Suprapubic skin (tissue), 4 donors: ENCODE results near the gene KIF25. TPM values are rescaled to one million over a fixed set of nuclear protein-coding genes. Genes with fewer than 3 reads are reported as not detected.

ENCODE experiments used
- DNase-seq, 2 donors: peaks; one replicate each; pipeline ENCODE4 v3.0.0-alpha.2; 2019; ENCODE audit warnings: low spot score in 2 of 2
- H3K27ac ChIP-seq: fragments of 200-600 bp; sonication (generic); one replicate; pipeline ENCODE4 v1.5.1; 2019
- H3K27me3 ChIP-seq: fragments of 200-600 bp; sonication (generic); one replicate; pipeline ENCODE4 v1.5.1; 2019
- H3K36me3 ChIP-seq: fragments of 200-600 bp; sonication (generic); one replicate; pipeline ENCODE4 v1.5.1; 2019
- H3K4me1 ChIP-seq: fragments of 200-600 bp; sonication (generic); one replicate; pipeline ENCODE4 v1.5.1; 2019
- H3K4me3 ChIP-seq: fragments of 200-600 bp; sonication (generic); one replicate; pipeline ENCODE4 v1.5.1; 2019; ENCODE audit warnings: mild to moderate bottlenecking
- H3K9me3 ChIP-seq: fragments of 200-600 bp; sonication (generic); one replicate; pipeline ENCODE4 v1.5.1; 2019
- CTCF ChIP-seq, 2 donors: fragments of 200-600 bp in 1 of 2; fragments of 450-650 bp in 1 of 2; sonication (generic) in 1 of 2; IDR thresholded peaks; one replicate each; pipeline ENCODE4 v1.5.1; 2016 to 2019; ENCODE audit warnings: antibody characterized with exemption in 2 of 2, mild to moderate bottlenecking in 1 of 2, moderate library complexity in 1 of 2
- EP300 ChIP-seq: sonication (generic); formaldehyde crosslinking; IDR thresholded peaks from one replicate; pipeline ENCODE4 v1.6.1; 2017; ENCODE audit warnings: antibody characterized with exemption
- POLR2A ChIP-seq, 2 donors: fragments of 450-650 bp; IDR thresholded peaks; one replicate each; pipeline ENCODE4 v1.6.1; 2017; ENCODE audit warnings: antibody characterized with exemption in 2 of 2, mild to moderate bottlenecking in 2 of 2, moderate library complexity in 2 of 2
- POLR2AphosphoS5 ChIP-seq, 3 donors: sonication (generic); formaldehyde crosslinking; IDR thresholded peaks; one replicate each; pipeline ENCODE4 v1.6.1; 2017; ENCODE audit warnings: antibody characterized with exemption in 3 of 3
- WGBS: methylation state at CpG from one replicate; pipeline ENCODE4 v1.1.5; 2018; 5-methylcytosine and 5-hydroxymethylcytosine counted together
- total RNA-seq, 4 donors: library from RNA; depleted of rRNA; stranded (reverse); fragments of >200 nt; gene quantifications; one replicate each; pipeline ENCODE4 v1.1.0, GENCODE V29; 2016

The KIF25 gene
- total RNA-seq, 4 donors from 2014 or later = 0.76 TPM; not detected in 3

GRCh38 chr6:168018664-168019063 lies 21.2 kb downstream of the KIF25 start:
- no peak for DNase-seq
- Histone ChIP-seq H3K4me1 (peaks cover 6% of the 10 kb centered on the region), H3K4me3 (no peak overlapping the region), H3K27ac (no peak overlapping the region), H3K36me3 (no peaks in the 10 kb centered on the region), H3K27me3 (peaks cover 10% of the 10 kb centered on the region), H3K9me3 (no peaks in the 10 kb centered on the region)
- TF ChIP-seq EP300 = no peak
- no peak for TF ChIP-seq CTCF (IDR thresholded peaks at IDR 0.05)
- TF ChIP-seq POLR2AphosphoS5 (IDR thresholded peaks at IDR 0.05) = no peak
- no peak for TF ChIP-seq POLR2A (IDR thresholded peaks at IDR 0.05)
- 85% methylated on average over 14 of the region's 15 CpGs for WGBS

- Histone ChIP-seq H3K9me3 (no peaks in the 10 kb centered on the region), H3K4me3 (no peak overlapping the region), H3K27ac (no peak overlapping the region), H3K27me3 (peaks cover 10% of the 10 kb centered on the region), H3K4me1 (peaks cover 6% of the 10 kb centered on the region), H3K36me3 (no peaks in the 10 kb centered on the region)
- no peak for TF ChIP-seq POLR2A (IDR thresholded peaks at IDR 0.05)
- no peak for TF ChIP-seq POLR2AphosphoS5 (IDR thresholded peaks at IDR 0.05)
- no peak for TF ChIP-seq EP300
- no peak for TF ChIP-seq CTCF (IDR thresholded peaks at IDR 0.05)
- 86% methylated on average over 8 of the region's 8 CpGs for WGBS
- DNase-seq = no peak
Measured at GRCh38 chr6:168020242-168020641, 22.8 kb downstream of the KIF25 start.

GRCh38 chr6:168021581-168021980 lies 24.1 kb downstream of the KIF25 start:
- DNase-seq = no peak
- H3K36me3 ChIP-seq = no peaks in the 10 kb centered on the region
- H3K4me1 ChIP-seq = peaks cover 4% of the 10 kb centered on the region
- H3K4me3 ChIP-seq = no peak overlapping the region
- no peaks in the 10 kb centered on the region for H3K9me3 ChIP-seq
- WGBS = 87% methylated on average over 5 of the region's 5 CpGs
- H3K27ac ChIP-seq = no peak overlapping the region
- peaks cover 5% of the 10 kb centered on the region for H3K27me3 ChIP-seq
- no peak for TF ChIP-seq EP300
- TF ChIP-seq POLR2A (IDR thresholded peaks at IDR 0.05) = no peak
- TF ChIP-seq POLR2AphosphoS5 (IDR thresholded peaks at IDR 0.05) = no peak
- no peak for TF ChIP-seq CTCF (IDR thresholded peaks at IDR 0.05)

GRCh38 chr6:168022488-168023321 lies 25.2 kb downstream of the KIF25 start:
- no peaks in the 10 kb centered on the region for H3K36me3 ChIP-seq
- H3K9me3 ChIP-seq = no peaks in the 10 kb centered on the region
- TF ChIP-seq EP300 (no peak), POLR2AphosphoS5 (IDR thresholded peaks at IDR 0.05) (no peak), POLR2A (IDR thresholded peaks at IDR 0.05) (no peak), CTCF (IDR thresholded peaks at IDR 0.05) (no peak)
- H3K27ac ChIP-seq = no peak overlapping the region
- no peaks in the 10 kb centered on the region for H3K4me1 ChIP-seq
- no peak for DNase-seq
- peaks cover 5% of the 10 kb centered on the region for H3K27me3 ChIP-seq
- WGBS = 85% methylated on average over 7 of the region's 7 CpGs
- H3K4me3 ChIP-seq = no peak overlapping the region

- H3K4me3 ChIP-seq = no peak overlapping the region
- no peak for DNase-seq
- no peak overlapping the region for H3K27ac ChIP-seq
- no peaks in the 10 kb centered on the region for H3K27me3 ChIP-seq
- no peaks in the 10 kb centered on the region for H3K36me3 ChIP-seq
- peaks cover 5% of the 10 kb centered on the region for H3K4me1 ChIP-seq
- 93% methylated on average over 18 of the region's 18 CpGs for WGBS
- no peaks in the 10 kb centered on the region for H3K9me3 ChIP-seq
- TF ChIP-seq CTCF (IDR thresholded peaks at IDR 0.05) (no peak), POLR2AphosphoS5 (IDR thresholded peaks at IDR 0.05) (no peak), POLR2A (IDR thresholded peaks at IDR 0.05) (no peak), EP300 (no peak)
Measured at GRCh38 chr6:168024951-168025510, 27.6 kb downstream of the KIF25 start.
